Thymus (tissue), 11 donors: ENCODE data around the gene CEP135. TPM values are rescaled to one million over a fixed set of nuclear protein-coding genes. Genes with fewer than 3 reads are reported as not detected.
"Not testable (repeated sequence)": the region's sequence is repeated elsewhere in the genome, so short reads cannot be mapped to it uniquely, and the experiment has no call there.

Source experiments
- DNase-seq, 9 donors: peaks; one replicate each; pipeline ENCODE4 v3.0.0-alpha.2; 2013; ENCODE audit warnings: low spot score in 9 of 9, low read depth in 6 of 9, missing footprints in 1 of 9
- H3K27ac ChIP-seq, 2 donors: one replicate each; pipeline ENCODE4 v1.5.1; 2013; ENCODE audit warnings: control low read depth in 1 of 2, low read depth in 1 of 2, low read length in 1 of 2, mild to moderate bottlenecking in 1 of 2, moderate library complexity in 1 of 2
- H3K27me3 ChIP-seq, 2 donors: one replicate each; pipeline ENCODE4 v1.5.1; 2013; ENCODE audit warnings: low read length in 1 of 2; ENCODE audit not compliant: control insufficient read depth in 2 of 2, insufficient read depth in 1 of 2
- H3K36me3 ChIP-seq, 2 donors: one replicate each; pipeline ENCODE4 v1.5.1; 2013; ENCODE audit warnings: low read length in 1 of 2, mild to moderate bottlenecking in 1 of 2, moderate library complexity in 1 of 2; ENCODE audit not compliant: control insufficient read depth in 2 of 2, insufficient read depth in 2 of 2
- H3K4me1 ChIP-seq, 2 donors: one replicate each; pipeline ENCODE4 v1.5.1; 2013; ENCODE audit warnings: low read length in 2 of 2; ENCODE audit not compliant: control insufficient read depth in 2 of 2, insufficient read depth in 2 of 2
- H3K4me3 ChIP-seq, 2 donors: one replicate each; pipeline ENCODE4 v1.5.1; 2013; ENCODE audit warnings: low read length in 2 of 2, control low read depth in 1 of 2, mild to moderate bottlenecking in 1 of 2
- H3K9me3 ChIP-seq, 2 donors: one replicate each; pipeline ENCODE4 v1.5.1; 2013; ENCODE audit warnings: low read length in 1 of 2, mild to moderate bottlenecking in 1 of 2; ENCODE audit not compliant: control insufficient read depth in 2 of 2, insufficient read depth in 1 of 2
- WGBS: extraction: QIAGEN DNeasy Blood & Tissue Kit; methylation state at CpG from one replicate; pipeline ENCODE4 v1.1.7; 2013; 5-methylcytosine and 5-hydroxymethylcytosine counted together
- polyA plus RNA-seq: library from polyadenylated mRNA; stranded (reverse); fragments of 200-250 nt; gene quantifications from one replicate; pipeline ENCODE4 v1.2.3, GENCODE V29; 2013
- total RNA-seq: library from RNA; stranded (reverse); fragments of 120-200 nt; gene quantifications from one replicate; pipeline ENCODE4 v1.2.4, GENCODE V29; 2013
- donor health status: healthy.

Gene CEP135
- total and polyA plus RNA-seq, 2 donors, result 7.8 to 14.3 TPM

GRCh38 chr4:56062106-56062505, 113.4 kb downstream of the CEP135 start:
- Histone ChIP-seq H3K27ac (no peak overlapping the region), H3K9me3 (no peaks in the 10 kb centered on the region), H3K4me1 (no peaks in the 10 kb centered on the region), H3K27me3 (no peaks in the 10 kb centered on the region), H3K4me3 (no peak overlapping the region), H3K36me3 (no peaks in the 10 kb centered on the region)
- 92% methylated on average over 3 of the region's 3 CpGs for WGBS
- DNase-seq, result no peak

- WGBS, result 83% methylated on average over 4 of the region's 4 CpGs
- Histone ChIP-seq H3K36me3 (no peaks in the 10 kb centered on the region), H3K4me1 (no peaks in the 10 kb centered on the region), H3K27me3 (no peaks in the 10 kb centered on the region), H3K27ac (no peak overlapping the region), H3K9me3 (no peaks in the 10 kb centered on the region), H3K4me3 (no peak overlapping the region)
- DNase-seq, result no peak
Observed at GRCh38 chr4:56062526-56063145, 113.9 kb downstream of the CEP135 start.

GRCh38 chr4:56066493-56066892, 117.7 kb downstream of the CEP135 start:
- H3K27me3 ChIP-seq, result no peaks in the 10 kb centered on the region
- H3K4me3 ChIP-seq, result no peak overlapping the region
- H3K9me3 ChIP-seq, result no peaks in the 10 kb centered on the region
- 97% methylated on average over 2 of the region's 2 CpGs for WGBS
- no peaks in the 10 kb centered on the region for H3K4me1 ChIP-seq
- no peak overlapping the region for H3K27ac ChIP-seq
- no peaks in the 10 kb centered on the region for H3K36me3 ChIP-seq
- DNase-seq, result no peak

- H3K4me1 ChIP-seq, result no peaks in the 10 kb centered on the region
- WGBS, result 96% methylated on average over 6 of the region's 6 CpGs
- no peaks in the 10 kb centered on the region for H3K36me3 ChIP-seq
- H3K9me3 ChIP-seq, result no peaks in the 10 kb centered on the region
- H3K27me3 ChIP-seq, result no peaks in the 10 kb centered on the region
- DNase-seq, result no peak
- H3K27ac ChIP-seq, result no peak overlapping the region
- H3K4me3 ChIP-seq, result no peak overlapping the region
Observed at GRCh38 chr4:56067826-56068225, 119.1 kb downstream of the CEP135 start.

- not testable (repeated sequence) for H3K27me3 ChIP-seq, H3K9me3 ChIP-seq, H3K27ac ChIP-seq, H3K4me3 ChIP-seq, DNase-seq, H3K4me1 ChIP-seq, H3K36me3 ChIP-seq
- 97% methylated on average over 3 of the region's 3 CpGs for WGBS
Observed at GRCh38 chr4:56072730-56073129, 124.0 kb downstream of the CEP135 start.

GRCh38 chr4:56077676-56078075, 128.9 kb downstream of the CEP135 start:
- no peaks in the 10 kb centered on the region for H3K4me1 ChIP-seq
- H3K4me3 ChIP-seq, result no peak overlapping the region
- no peaks in the 10 kb centered on the region for H3K27me3 ChIP-seq
- no peaks in the 10 kb centered on the region for H3K9me3 ChIP-seq
- WGBS, result 74% methylated on average over 2 of the region's 2 CpGs
- no peaks in the 10 kb centered on the region for H3K36me3 ChIP-seq
- DNase-seq, result no peak
- H3K27ac ChIP-seq, result no peak overlapping the region

GRCh38 chr4:56078866-56079265, 130.1 kb downstream of the CEP135 start:
- Histone ChIP-seq H3K9me3 (no peaks in the 10 kb centered on the region), H3K4me1 (no peaks in the 10 kb centered on the region), H3K27ac (no peak overlapping the region), H3K4me3 (no peak overlapping the region), H3K27me3 (no peaks in the 10 kb centered on the region), H3K36me3 (no peaks in the 10 kb centered on the region)
- WGBS, result 93% methylated on average over 4 of the region's 4 CpGs
- DNase-seq, result no peak

GRCh38 chr4:56080384-56080783, 131.6 kb downstream of the CEP135 start:
- Histone ChIP-seq H3K9me3 (no peaks in the 10 kb centered on the region), H3K27me3 (no peaks in the 10 kb centered on the region), H3K27ac (no peak overlapping the region), H3K4me3 (no peak overlapping the region), H3K36me3 (no peaks in the 10 kb centered on the region), H3K4me1 (no peaks in the 10 kb centered on the region)
- WGBS, result 95% methylated on average over 4 of the region's 4 CpGs
- no peak for DNase-seq

- Histone ChIP-seq H3K36me3 (no peaks in the 10 kb centered on the region), H3K4me1 (peaks cover 0 to 6% of the 10 kb centered on the region in 2 donors), H3K9me3 (no peaks in the 10 kb centered on the region), H3K27ac (no peak overlapping the region), H3K4me3 (no peak overlapping the region), H3K27me3 (no peaks in the 10 kb centered on the region)
- DNase-seq, result no peak
Observed at GRCh38 chr4:56082829-56083228, 134.1 kb downstream of the CEP135 start.
